ENCODE measurements around the gene ABCA5.
A peak's percentile ranks its signal among the peaks of the same experiment; 100 is the strongest.

The ABCA5 gene

DNA sequence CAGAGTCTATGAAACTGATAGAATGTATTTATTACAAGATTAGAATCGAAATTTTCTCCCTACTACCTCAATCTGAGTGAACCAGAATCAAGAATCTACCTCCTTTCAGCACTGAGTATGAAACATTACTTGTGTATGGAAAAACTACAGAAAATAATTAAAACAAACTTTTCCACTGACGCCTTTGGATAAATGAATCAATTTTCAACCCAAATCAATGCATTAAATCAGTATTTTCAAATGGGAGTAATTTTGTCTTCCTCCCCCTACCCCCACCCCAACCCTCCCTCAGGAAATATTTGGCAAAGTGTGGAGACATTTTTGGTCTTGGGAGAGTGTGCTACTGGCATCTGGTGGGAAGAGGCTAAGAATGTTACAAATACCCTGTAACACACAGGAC is 90.5 kb downstream of the ABCA5 start:
- TF ChIP-seq CTCF (IDR thresholded peaks at IDR 0.05; ENCODE audit: extremely low read depth, missing control alignments) = no peak

GRCh38 chr17:69235338-69236058 is 91.4 kb downstream of the ABCA5 start:
- peak; percentile 53 for TF ChIP-seq CTCF (IDR thresholded peaks at IDR 0.05; ENCODE audit: extremely low read depth, missing control alignments)
- DNase-seq (ENCODE audit: low spot score) = peak; percentile 52

More for the DNA sequence above, 90.5 kb downstream of the ABCA5 start:
- no peak for DNase-seq (ENCODE audit: low spot score)

- TF ChIP-seq CTCF (IDR thresholded peaks at IDR 0.05; ENCODE audit: extremely low read depth, missing control alignments) = no peak
- DNase-seq (ENCODE audit: low spot score) = no peak
Observed at GRCh38 chr17:69232650-69233049, 94.3 kb downstream of the ABCA5 start.

DNA sequence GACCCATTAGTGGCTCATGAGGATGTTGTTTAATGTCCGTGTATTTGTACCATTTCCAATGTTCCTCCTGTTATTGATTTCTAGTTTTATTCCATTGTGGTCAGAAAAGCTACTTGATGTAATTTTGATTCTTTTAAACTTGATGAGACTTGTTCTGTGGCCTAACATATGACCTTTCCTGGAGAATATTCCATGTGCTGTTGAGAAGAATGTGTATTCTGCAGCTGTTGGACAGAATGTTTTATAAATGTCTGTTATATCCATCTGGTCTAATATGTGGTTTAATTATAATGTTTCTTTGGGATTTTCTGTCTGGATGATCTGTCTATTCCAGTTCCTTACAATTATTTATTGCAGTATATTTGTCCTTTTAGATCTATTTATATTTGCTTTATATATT is 95.4 kb downstream of the ABCA5 start:
- TF ChIP-seq CTCF (IDR thresholded peaks at IDR 0.05; ENCODE audit: extremely low read depth, missing control alignments) = no peak
- no peak for DNase-seq (ENCODE audit: low spot score)

DNA sequence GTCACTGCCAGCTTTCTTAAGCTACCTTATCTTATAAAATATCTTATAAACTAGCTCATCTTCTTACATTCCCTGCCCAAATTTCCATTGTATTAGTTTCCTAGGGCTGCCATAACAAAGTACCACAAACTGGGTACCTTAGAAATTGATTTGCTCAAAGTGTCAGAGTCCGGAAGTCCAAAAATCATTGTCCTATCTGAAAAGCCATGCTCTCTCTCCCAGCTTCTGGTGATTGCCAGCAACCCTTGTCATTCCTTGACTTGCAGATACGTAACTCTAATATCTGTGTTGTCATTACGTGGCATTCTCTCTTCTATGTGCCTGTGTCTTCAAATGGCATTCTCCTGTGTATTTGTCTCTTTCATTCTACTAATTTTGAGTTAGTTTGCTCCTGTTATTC is 96.0 kb downstream of the ABCA5 start:
- TF ChIP-seq CTCF (IDR thresholded peaks at IDR 0.05; ENCODE audit: extremely low read depth, missing control alignments) = no peak
- no peak for DNase-seq (ENCODE audit: low spot score)

DNA sequence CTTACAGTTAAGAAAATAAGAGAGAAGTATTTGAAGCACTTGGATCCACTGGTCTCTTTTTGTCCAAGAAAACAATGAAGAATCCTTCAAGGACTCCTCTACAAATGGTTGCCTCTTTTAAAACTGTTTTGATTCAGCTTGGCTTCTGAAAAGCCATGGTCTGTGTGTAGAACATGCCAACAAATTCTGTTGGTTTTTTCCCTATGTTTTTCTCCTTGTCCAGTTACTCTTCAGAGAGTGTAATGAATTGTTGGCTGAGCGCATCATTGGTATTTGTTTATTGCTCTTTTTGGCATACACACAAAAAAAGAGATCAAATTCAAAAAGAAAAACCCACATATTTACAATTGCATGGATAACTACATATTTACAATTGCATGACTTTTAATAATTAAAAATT is 98.4 kb downstream of the ABCA5 start, which contains the start of gene ABCA10:
Gene ABCA10 (minus strand): TSS at position 249 of the 400 bp plus-strand sequence. CDS start 3,466 bp downstream, outside the sequence.
- TF ChIP-seq CTCF (IDR thresholded peaks at IDR 0.05; ENCODE audit: extremely low read depth, missing control alignments) = no peak
- DNase-seq (ENCODE audit: low spot score) = no peak

- DNase-seq (ENCODE audit: low spot score) = no peak
Observed at GRCh38 chr17:69228018-69228417, 98.9 kb downstream of the ABCA5 start.

More at GRCh38 chr17:69228018-69228417, 98.9 kb downstream of the ABCA5 start:
- TF ChIP-seq CTCF (IDR thresholded peaks at IDR 0.05; ENCODE audit: extremely low read depth, missing control alignments) = no peak
